ENCODE measurements around the gene GDI1.

GRCh38 chrX:154471839-154472684 lies 35.1 kb downstream of the GDI1 start:
- TF ChIP-seq CTCF (IDR thresholded peaks at IDR 0.05), result no peak
- no peak for TF ChIP-seq EP300 (IDR thresholded peaks at IDR 0.05)
- TF ChIP-seq POLR2A (IDR thresholded peaks at IDR 0.05), result no peak
